AG09319 (cell line): ENCODE data around the gene SORBS1.
"Not testable (repeated sequence)": the region's sequence is repeated elsewhere in the genome, so short reads cannot be mapped to it uniquely, and the experiment has no call there.

Experiments used
- DNase-seq: peaks from one replicate; pipeline ENCODE4 v3.0.0-alpha.2; 2010; ENCODE audit warnings: low read depth; ENCODE audit errors: extremely low read depth
- TF ChIP-seq, protein P1 (sequence below): IDR thresholded peaks from 2 replicates; pipeline ENCODE4 v1.5.1; 2011; ENCODE audit warnings: low read depth, mild to moderate bottlenecking, inconsistent platforms, low read length, moderate library complexity

SORBS1 gene

DNA sequence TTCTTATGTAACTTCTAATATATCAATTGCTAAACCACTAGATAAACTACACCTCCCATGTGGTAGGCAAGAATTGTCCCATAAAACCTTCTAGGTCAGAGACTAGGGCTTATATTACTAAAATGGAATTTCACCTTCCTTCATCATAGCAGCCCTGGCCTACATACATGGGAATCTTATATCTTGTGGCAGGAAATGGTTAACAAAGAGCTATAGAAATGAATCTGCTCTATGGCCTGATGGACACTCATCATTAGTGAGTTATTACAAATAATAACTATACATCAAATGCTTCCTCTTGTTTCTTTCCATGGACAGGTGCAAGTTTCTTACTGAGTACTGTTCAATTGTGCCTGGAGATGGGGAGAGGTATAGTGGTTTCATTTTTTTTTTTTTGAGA is 208.0 kb downstream of the SORBS1 start:
- DNase-seq, result no peak
- TF ChIP-seq, protein P1, sequence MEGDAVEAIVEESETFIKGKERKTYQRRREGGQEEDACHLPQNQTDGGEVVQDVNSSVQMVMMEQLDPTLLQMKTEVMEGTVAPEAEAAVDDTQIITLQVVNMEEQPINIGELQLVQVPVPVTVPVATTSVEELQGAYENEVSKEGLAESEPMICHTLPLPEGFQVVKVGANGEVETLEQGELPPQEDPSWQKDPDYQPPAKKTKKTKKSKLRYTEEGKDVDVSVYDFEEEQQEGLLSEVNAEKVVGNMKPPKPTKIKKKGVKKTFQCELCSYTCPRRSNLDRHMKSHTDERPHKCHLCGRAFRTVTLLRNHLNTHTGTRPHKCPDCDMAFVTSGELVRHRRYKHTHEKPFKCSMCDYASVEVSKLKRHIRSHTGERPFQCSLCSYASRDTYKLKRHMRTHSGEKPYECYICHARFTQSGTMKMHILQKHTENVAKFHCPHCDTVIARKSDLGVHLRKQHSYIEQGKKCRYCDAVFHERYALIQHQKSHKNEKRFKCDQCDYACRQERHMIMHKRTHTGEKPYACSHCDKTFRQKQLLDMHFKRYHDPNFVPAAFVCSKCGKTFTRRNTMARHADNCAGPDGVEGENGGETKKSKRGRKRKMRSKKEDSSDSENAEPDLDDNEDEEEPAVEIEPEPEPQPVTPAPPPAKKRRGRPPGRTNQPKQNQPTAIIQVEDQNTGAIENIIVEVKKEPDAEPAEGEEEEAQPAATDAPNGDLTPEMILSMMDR, result no peak

DNA sequence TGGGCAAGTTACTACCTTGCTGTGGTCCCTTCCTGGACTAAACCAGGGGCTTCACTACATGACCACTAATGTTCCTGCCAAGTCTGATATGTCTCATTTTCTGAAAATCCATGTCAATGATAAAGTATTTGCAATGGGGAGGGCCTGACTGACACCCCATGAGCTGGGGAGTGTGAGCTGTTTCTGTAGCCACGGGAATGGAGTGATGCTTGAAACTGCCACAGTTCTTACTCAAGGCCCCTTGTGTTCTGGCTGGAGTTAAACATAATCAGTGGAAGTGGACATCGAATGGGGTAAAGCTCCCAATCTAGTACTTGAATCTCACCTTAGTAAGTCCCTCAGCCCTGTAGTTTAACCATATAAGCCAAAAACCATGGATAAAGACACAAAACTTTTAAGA is 208.5 kb downstream of the SORBS1 start:
- no peak for DNase-seq
- TF ChIP-seq, protein P1, result no peak

DNA sequence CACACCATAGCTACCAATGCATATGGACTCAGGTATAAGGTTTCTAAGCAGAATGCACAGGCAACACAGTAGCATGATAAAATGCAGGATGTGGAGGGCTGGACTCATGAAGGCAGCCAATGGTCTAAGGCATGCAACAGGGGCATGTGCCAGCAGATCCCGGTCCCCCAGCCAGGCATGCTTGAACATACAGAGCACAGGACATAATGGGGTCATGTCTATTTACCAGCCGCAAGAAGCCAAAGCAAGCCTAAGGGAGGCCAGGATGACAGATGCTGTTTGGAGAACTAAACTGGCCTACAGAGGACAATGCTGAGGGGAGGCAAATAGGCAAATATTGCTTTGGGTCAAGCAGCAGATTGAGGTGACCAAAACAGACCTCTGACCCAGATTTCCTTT is 210.3 kb downstream of the SORBS1 start:
- TF ChIP-seq, protein P1, result no peak
- no peak for DNase-seq

DNA sequence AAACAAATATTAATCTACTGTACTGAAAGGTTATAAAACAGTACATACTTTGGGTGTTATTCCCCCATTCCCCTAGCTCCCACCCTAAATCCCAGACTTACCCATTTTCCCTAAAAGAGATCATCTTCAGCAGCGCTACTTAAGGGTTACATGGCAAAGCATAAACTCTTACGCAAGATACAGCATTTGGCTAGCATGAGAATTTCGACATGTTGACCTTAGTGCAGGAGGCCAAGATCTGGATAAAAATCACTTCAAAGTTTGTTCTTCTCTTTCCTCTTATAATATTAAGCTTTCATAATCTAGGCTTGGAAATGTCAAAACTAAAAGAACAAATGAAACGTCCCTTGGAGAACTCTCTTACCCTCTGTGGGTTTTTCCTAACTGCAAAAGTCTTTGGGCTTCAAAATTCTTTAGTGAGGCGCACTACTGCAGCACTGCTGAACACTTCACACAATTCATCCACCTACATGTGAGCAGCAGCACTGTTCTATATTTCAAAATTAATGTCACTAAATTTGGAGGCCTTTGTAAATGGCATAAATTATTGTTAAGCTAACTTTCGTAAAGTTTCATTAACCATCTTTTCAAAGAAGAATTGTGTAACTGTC is 210.8 kb downstream of the SORBS1 start:
- peak; percentile 59 for DNase-seq
- TF ChIP-seq, protein P1, result no peak

DNA sequence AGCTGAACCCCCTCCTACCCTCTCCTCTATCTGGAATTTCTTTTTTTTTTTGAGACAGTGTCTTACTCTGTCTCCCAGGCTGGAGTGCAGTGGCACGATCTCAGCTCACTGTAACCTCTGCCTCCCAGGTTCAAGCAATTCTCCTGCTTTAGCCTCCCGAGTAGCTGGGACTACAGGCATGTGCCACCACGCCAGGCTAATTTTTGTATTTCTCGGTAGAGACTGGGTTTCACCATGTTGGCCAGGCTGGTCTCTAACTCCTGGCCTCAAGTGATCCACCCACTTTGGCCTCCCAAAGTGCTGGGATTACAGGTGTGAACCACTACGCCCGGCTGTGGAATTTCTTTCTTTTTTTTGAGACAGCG is 213.8 kb downstream of the SORBS1 start:
- not testable (repeated sequence) for DNase-seq

DNA sequence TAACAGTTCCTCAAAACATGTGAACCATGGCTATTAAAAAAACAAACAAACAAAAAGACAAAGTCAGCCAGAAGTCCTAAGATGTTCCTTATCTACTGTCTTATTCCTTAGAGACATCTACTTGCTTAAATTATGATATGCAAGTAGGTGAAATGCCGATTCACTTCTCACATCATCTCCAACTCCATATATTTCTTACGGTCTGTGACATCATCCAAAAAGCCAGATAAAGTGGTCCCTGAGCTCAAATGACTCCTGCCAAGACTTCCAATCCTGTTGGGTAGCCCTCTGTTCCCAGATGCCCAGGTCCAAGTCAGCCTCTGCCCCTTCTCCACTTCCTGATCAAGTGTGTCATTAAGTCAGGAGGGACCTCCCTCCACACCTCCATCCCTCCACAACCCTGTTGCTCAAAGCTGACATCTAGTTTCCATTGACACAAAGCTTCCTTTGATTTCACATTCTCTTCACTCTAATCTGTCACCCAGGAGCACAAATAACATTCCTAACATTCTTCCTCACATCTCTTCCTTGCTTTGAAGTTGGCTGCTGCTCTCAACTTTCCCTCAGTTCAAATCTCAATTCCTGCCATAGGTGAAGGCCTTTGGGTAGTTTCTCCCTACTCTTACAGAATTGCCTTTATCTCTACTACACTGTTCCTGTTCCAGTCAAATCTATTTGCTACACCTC is 214.3 kb downstream of the SORBS1 start:
- TF ChIP-seq, protein P1, result no peak
- no peak for DNase-seq

DNA sequence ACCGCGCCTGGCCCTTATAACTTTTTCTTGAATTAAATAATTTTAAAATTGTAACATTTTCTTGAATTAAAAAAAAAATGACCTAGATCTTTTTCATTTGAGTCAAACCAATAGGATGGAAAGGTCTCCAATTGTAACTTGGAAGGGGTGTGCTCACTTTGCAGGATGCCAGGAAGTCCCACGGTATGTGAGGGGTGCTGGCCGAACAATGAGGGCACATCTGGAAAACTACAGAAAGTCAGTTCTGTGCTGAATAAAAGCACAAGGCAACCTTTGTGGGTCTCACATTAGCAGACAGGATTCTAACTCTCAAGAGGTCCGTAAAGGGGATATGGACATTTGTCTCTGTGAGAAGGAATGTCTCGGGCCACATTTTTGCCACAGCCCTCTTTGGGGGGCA is 217.6 kb downstream of the SORBS1 start:
- TF ChIP-seq, protein P1, result no peak
- DNase-seq, result no peak

DNA sequence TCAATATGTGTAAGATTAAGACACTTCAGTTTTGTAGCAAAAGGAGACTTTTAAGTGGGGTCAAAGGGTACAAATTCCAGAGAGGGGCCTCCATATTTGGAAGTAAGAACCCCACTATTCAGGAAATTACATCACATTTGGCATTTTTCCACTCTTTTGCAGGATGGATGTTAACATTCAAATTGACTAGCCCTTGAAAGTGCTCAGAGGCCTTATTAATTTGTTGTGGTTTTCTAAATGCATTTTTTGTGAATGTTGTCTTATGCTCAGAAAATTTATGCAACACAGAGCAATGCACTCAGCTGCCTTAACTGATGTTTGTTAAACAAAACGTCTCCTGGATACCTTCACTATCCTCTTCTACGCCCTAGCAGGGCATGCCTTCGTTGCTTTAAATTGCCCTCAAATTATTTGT is 219.4 kb downstream of the SORBS1 start:
- peak; percentile 48 for DNase-seq
- TF ChIP-seq, protein P1, result no peak
